ENCODE data around the gene PMIS2. TPM values are rescaled to one million over a fixed set of nuclear protein-coding genes. Genes with fewer than 3 reads are reported as not detected.
A peak's percentile ranks its signal among the peaks of the same experiment; 100 is the strongest.

Gene PMIS2
- total and polyA plus RNA-seq, 2 donors: not detected

DNA sequence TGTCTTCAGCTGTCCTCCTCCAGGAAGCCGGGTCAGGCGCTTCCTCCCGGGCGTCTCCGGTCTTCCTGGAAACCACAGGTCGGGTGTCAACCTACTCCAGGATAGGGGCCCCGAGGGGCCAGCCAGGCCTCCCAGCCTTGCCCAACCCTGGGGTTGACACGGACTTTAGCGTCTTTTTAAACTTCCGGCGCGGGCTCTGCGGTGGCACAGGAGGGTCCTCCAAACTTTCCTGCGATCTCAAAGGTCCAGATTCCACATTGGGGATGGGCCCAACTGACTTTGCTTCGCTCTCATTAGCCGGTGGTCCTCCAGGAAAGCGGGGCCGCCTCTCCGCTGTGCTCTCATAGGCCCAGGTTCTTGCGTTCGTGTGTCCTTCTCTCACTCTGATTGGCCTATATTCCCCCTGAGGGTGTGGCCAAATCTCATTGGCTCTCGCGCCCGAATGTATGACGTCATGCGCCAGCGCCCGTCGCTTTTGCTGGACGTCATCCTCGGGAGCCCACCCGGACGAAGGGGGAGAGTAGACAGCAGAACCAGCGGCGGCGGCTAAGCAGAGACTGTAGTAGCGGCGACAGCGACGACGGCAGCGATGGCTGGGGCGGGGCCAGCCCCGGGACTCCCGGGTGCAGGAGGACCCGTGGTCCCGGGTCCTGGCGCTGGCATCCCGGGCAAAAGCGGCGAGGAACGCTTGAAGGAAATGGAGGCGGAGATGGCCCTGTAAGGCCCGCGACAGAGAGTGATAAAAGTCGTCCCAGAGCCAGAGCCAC lies 42.8 kb downstream of the PMIS2 start, which contains the start of gene RBM42:
TSS of gene RBM42 (plus strand) at position 472 of the 767 bp plus-strand sequence. CDS start at position 590, 118 bp downstream.
- peak within 1 kb of the TSS; percentile 57 to 92 for H3K4me3 ChIP-seq (ENCODE audit: low read length in 2 of 2)
- peak within 1 kb of the TSS; percentile 83 to 93 for H3K27ac ChIP-seq (ENCODE audit: low read depth in 1 of 2, low read length in 1 of 2)

DNA sequence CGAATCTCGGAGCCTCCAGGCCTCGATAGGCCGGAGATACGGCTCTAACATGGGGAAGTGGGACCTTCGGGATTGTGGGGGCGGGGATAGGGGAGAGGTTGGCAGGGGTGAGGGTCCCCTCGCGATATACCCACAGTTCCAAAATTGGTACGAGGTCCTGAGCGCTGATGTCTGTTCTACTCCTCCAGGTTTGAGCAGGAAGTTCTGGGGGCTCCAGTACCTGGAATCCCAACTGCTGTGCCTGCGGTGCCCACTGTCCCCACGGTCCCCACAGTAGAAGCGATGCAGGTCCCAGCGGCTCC lies 43.3 kb downstream of the PMIS2 start:
- no peak for DNase-seq (ENCODE audit: low read depth in 6 of 9, low spot score in 9 of 9)
- peak overlapping the region; percentile 57 to 92 for H3K4me3 ChIP-seq (ENCODE audit: low read length in 2 of 2)
- H3K4me1 ChIP-seq (ENCODE audit: control insufficient read depth in 2 of 2, insufficient read depth in 2 of 2, low read length in 2 of 2): peaks cover 8 to 10% of the 10 kb centered on the region in 2 donors
- 8% methylated on average over 15 of the region's 15 CpGs for WGBS
- peak overlapping the region; percentile 18 to 79 for H3K27ac ChIP-seq (ENCODE audit: low read depth in 1 of 2, low read length in 1 of 2)
- peaks cover 37% of the 10 kb centered on the region in 2 donors for H3K36me3 ChIP-seq (ENCODE audit: control insufficient read depth in 2 of 2, insufficient read depth in 2 of 2, low read length in 1 of 2)
- H3K27me3 ChIP-seq (ENCODE audit: control insufficient read depth in 2 of 2, insufficient read depth in 1 of 2, low read length in 1 of 2): no peaks in the 10 kb centered on the region
- no peaks in the 10 kb centered on the region for H3K9me3 ChIP-seq (ENCODE audit: control insufficient read depth in 2 of 2, insufficient read depth in 1 of 2, low read length in 1 of 2)

More for the DNA sequence above, 42.8 kb downstream of the PMIS2 start, which contains the start of gene RBM42:
- peaks cover 8 to 10% of the 10 kb centered on the region in 2 donors for H3K4me1 ChIP-seq (ENCODE audit: control insufficient read depth in 2 of 2, insufficient read depth in 2 of 2, low read length in 2 of 2)
- peaks cover 31 to 32% of the 10 kb centered on the region in 2 donors for H3K36me3 ChIP-seq (ENCODE audit: control insufficient read depth in 2 of 2, insufficient read depth in 2 of 2, low read length in 1 of 2)
- H3K27me3 ChIP-seq (ENCODE audit: control insufficient read depth in 2 of 2, insufficient read depth in 1 of 2, low read length in 1 of 2): no peaks in the 10 kb centered on the region
- no peaks in the 10 kb centered on the region for H3K9me3 ChIP-seq (ENCODE audit: control insufficient read depth in 2 of 2, insufficient read depth in 1 of 2, low read length in 1 of 2)
- peak; percentile 95 to 99 (median 98) for DNase-seq (ENCODE audit: low read depth in 6 of 9, low spot score in 9 of 9)
- WGBS: under 1% methylated on average over 56 of the region's 56 CpGs

DNA sequence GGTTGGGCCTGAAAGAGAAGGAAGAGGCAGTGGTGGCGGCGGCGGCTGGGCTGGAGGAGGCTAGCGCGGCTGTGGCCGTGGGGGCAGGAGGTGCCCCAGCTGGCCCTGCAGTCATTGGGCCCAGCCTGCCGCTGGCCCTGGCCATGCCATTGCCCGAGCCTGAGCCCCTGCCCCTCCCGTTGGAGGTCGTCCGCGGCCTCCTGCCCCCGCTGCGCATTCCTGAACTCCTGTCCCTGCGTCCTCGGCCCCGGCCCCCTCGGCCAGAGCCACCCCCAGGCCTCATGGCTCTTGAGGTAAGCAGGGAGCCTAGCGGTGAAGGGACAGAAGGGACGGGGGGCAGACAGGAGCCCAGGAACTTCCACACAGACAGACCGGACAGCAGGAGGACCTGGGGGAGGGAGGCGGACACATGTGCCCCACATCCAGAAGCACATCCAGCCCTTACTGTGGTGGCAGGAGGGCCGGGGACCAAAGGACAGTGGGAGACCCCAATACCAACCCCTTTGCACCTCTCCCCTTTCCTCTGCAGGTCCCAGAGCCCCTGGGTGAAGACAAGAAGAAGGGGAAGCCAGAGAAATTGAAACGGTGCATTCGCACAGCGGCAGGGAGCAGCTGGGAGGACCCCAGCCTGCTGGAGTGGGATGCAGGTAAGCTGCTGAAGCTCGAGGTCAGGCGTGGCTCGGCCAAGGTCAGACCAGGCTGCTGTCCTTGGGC lies 47.9 kb downstream of the PMIS2 start:
- Histone ChIP-seq H3K27me3 (ENCODE audit: control insufficient read depth in 2 of 2, insufficient read depth in 1 of 2, low read length in 1 of 2) (no peaks in the 10 kb centered on the region), H3K4me1 (ENCODE audit: control insufficient read depth in 2 of 2, insufficient read depth in 2 of 2, low read length in 2 of 2) (peaks cover 5 to 7% of the 10 kb centered on the region in 2 donors), H3K4me3 (ENCODE audit: low read length in 2 of 2) (no peak overlapping the region), H3K9me3 (ENCODE audit: control insufficient read depth in 2 of 2, insufficient read depth in 1 of 2, low read length in 1 of 2) (no peaks in the 10 kb centered on the region), H3K36me3 (ENCODE audit: control insufficient read depth in 2 of 2, insufficient read depth in 2 of 2, low read length in 1 of 2) (peaks cover 71 to 78% of the 10 kb centered on the region in 2 donors), H3K27ac (ENCODE audit: low read depth in 1 of 2, low read length in 1 of 2) (no peak overlapping the region)
- DNase-seq (ENCODE audit: low read depth in 6 of 9, low spot score in 9 of 9): no peak
- WGBS: 98% methylated on average over 29 of the region's 29 CpGs

DNA sequence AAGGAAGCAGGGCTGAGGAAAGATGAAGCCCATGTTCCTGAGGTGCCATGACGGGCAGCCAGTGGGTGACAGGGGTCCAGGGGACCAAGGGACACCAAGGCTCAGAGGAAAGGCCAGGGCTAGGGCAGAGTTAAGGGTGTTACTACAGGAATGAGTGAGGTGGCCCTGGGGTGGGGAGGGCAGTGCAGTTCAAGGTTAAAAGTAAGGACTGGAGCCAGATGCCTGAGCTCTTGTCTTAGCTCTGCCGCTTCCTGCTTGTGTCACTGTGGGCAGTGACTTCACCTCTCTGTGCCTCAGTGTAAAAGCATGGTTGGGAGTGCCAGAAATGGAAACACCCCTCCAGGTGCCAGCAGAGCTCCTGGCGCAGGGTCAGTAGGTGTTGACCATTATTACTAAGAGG lies 50.7 kb downstream of the PMIS2 start:
- WGBS: 63% methylated on average over 3 of the region's 3 CpGs
- Histone ChIP-seq H3K27me3 (ENCODE audit: control insufficient read depth in 2 of 2, insufficient read depth in 1 of 2, low read length in 1 of 2) (no peaks in the 10 kb centered on the region), H3K4me1 (ENCODE audit: control insufficient read depth in 2 of 2, insufficient read depth in 2 of 2, low read length in 2 of 2) (peaks cover 4 to 7% of the 10 kb centered on the region in 2 donors), H3K4me3 (ENCODE audit: low read length in 2 of 2) (no peak overlapping the region), H3K27ac (ENCODE audit: low read depth in 1 of 2, low read length in 1 of 2) (peak overlapping the region in 1 of 2 donors; percentile 38), H3K36me3 (ENCODE audit: control insufficient read depth in 2 of 2, insufficient read depth in 2 of 2, low read length in 1 of 2) (peaks cover 57 to 65% of the 10 kb centered on the region in 2 donors), H3K9me3 (ENCODE audit: control insufficient read depth in 2 of 2, insufficient read depth in 1 of 2, low read length in 1 of 2) (no peaks in the 10 kb centered on the region)
- DNase-seq (ENCODE audit: low read depth in 6 of 9, low spot score in 9 of 9): no peak

Other genes starting within 250 kb of the PMIS2 start
- gene FFAR1, start 238.3 kb upstream of the PMIS2 start, total RNA-seq: 0.05 TPM
- gene FFAR1, start 238.3 kb upstream of the PMIS2 start, polyA plus RNA-seq: 0.05 TPM
- 0.33 TPM for gene FFAR3, start 227.7 kb upstream of the PMIS2 start, total RNA-seq
- gene FFAR3, start 227.7 kb upstream of the PMIS2 start, polyA plus RNA-seq: 0.41 TPM
- gene GPR42, start 215.1 kb upstream of the PMIS2 start, total RNA-seq: 0.05 TPM
- 0.25 TPM for gene GPR42, start 215.1 kb upstream of the PMIS2 start, polyA plus RNA-seq
- gene FFAR2, start 137.9 kb upstream of the PMIS2 start, total RNA-seq: 0.47 TPM
- 1.1 TPM for gene FFAR2, start 137.9 kb upstream of the PMIS2 start, polyA plus RNA-seq
- 7.9 TPM for gene KRTDAP, start 95.7 kb upstream of the PMIS2 start, total RNA-seq
- 523 TPM for gene KRTDAP, start 95.7 kb upstream of the PMIS2 start, polyA plus RNA-seq
- gene DMKN, start 72.5 kb upstream of the PMIS2 start, total RNA-seq: 23.2 TPM
- 175 TPM for gene DMKN, start 72.5 kb upstream of the PMIS2 start, polyA plus RNA-seq
- gene SBSN, start 57.9 kb upstream of the PMIS2 start, total RNA-seq: 1.5 TPM
- gene SBSN, start 57.9 kb upstream of the PMIS2 start, polyA plus RNA-seq: 56.1 TPM
- 0.19 TPM for gene GAPDHS, start 52.7 kb upstream of the PMIS2 start, total RNA-seq
- 0.16 TPM for gene GAPDHS, start 52.7 kb upstream of the PMIS2 start, polyA plus RNA-seq
- gene TMEM147, start 40.5 kb upstream of the PMIS2 start, total RNA-seq: 45.0 TPM
- 61.1 TPM for gene TMEM147, start 40.5 kb upstream of the PMIS2 start, polyA plus RNA-seq
- gene ATP4A, start 22.5 kb upstream of the PMIS2 start, total RNA-seq: 0.42 TPM
- 1.1 TPM for gene ATP4A, start 22.5 kb upstream of the PMIS2 start, polyA plus RNA-seq
- 11.8 TPM for gene HAUS5, start 26.6 kb downstream of the PMIS2 start, total RNA-seq
- 22.8 TPM for gene HAUS5, start 26.6 kb downstream of the PMIS2 start, polyA plus RNA-seq
- 51.8 TPM for gene RBM42, start 42.9 kb downstream of the PMIS2 start, total RNA-seq
- gene RBM42, start 42.9 kb downstream of the PMIS2 start, polyA plus RNA-seq: 57.1 TPM
- gene ETV2, start 55.6 kb downstream of the PMIS2 start, total RNA-seq: 0.76 TPM
- 1.5 TPM for gene ETV2, start 55.6 kb downstream of the PMIS2 start, polyA plus RNA-seq
- 636 TPM for gene COX6B1, start 62.1 kb downstream of the PMIS2 start, total RNA-seq
- gene COX6B1, start 62.1 kb downstream of the PMIS2 start, polyA plus RNA-seq: 656 TPM
- gene UPK1A, start 80.3 kb downstream of the PMIS2 start, total RNA-seq: not detected
- 0.94 TPM for gene UPK1A, start 80.3 kb downstream of the PMIS2 start, polyA plus RNA-seq
- 0.09 TPM for gene ZBTB32, start 118.4 kb downstream of the PMIS2 start, total RNA-seq
- 2.0 TPM for gene ZBTB32, start 118.4 kb downstream of the PMIS2 start, polyA plus RNA-seq
- 5.2 TPM for gene KMT2B, start 131.8 kb downstream of the PMIS2 start, total RNA-seq
- gene KMT2B, start 131.8 kb downstream of the PMIS2 start, polyA plus RNA-seq: 39.0 TPM
- gene IGFLR1, start 156.3 kb downstream of the PMIS2 start, total RNA-seq: 12.2 TPM
- 67.8 TPM for gene IGFLR1, start 156.3 kb downstream of the PMIS2 start, polyA plus RNA-seq
- 19.8 TPM for gene U2AF1L4, start 159.2 kb downstream of the PMIS2 start, total RNA-seq
- 45.0 TPM for gene U2AF1L4, start 159.2 kb downstream of the PMIS2 start, polyA plus RNA-seq
- 65.1 TPM for gene PSENEN, start 159.5 kb downstream of the PMIS2 start, total RNA-seq
- 104 TPM for gene PSENEN, start 159.5 kb downstream of the PMIS2 start, polyA plus RNA-seq
- gene LIN37, start 162.4 kb downstream of the PMIS2 start, total RNA-seq: 7.6 TPM
- gene LIN37, start 162.4 kb downstream of the PMIS2 start, polyA plus RNA-seq: 24.2 TPM
- gene HSPB6, start 170.9 kb downstream of the PMIS2 start, total RNA-seq: 0.28 TPM
- gene HSPB6, start 170.9 kb downstream of the PMIS2 start, polyA plus RNA-seq: 18.9 TPM
- 2.0 TPM for gene PROSER3, start 172.0 kb downstream of the PMIS2 start, total RNA-seq
- gene PROSER3, start 172.0 kb downstream of the PMIS2 start, polyA plus RNA-seq: 10.0 TPM
- gene ARHGAP33, start 189.4 kb downstream of the PMIS2 start, total RNA-seq: 1.5 TPM
- 18.6 TPM for gene ARHGAP33, start 189.4 kb downstream of the PMIS2 start, polyA plus RNA-seq
- gene PRODH2, start 226.7 kb downstream of the PMIS2 start, total RNA-seq: 0.19 TPM
- gene PRODH2, start 226.7 kb downstream of the PMIS2 start, polyA plus RNA-seq: 0.23 TPM